Measurements from ENCODE around the gene TCHHL1.
A peak's percentile ranks its signal among the peaks of the same experiment; 100 is the strongest.

Gene TCHHL1

GRCh38 chr1:152067150-152067549 lies 21.7 kb downstream of the TCHHL1 start:
- Mint-ChIP-seq H3K4me3 (no peak overlapping the region), H3K27me3 (ENCODE audit: low read depth) (peaks cover 12% of the 10 kb centered on the region), H3K36me3 (ENCODE audit: low read depth) (no peaks in the 10 kb centered on the region), H3K4me1 (no peaks in the 10 kb centered on the region), H3K9me3 (no peaks in the 10 kb centered on the region), H3K27ac (no peak overlapping the region)
- no peak for TF ChIP-seq CTCF (IDR thresholded peaks at IDR 0.05; ENCODE audit: unreplicated experiment in 3 of 3)

GRCh38 chr1:152061952-152062351 lies 26.9 kb downstream of the TCHHL1 start:
- H3K4me1 Mint-ChIP-seq, result no peaks in the 10 kb centered on the region
- no peak overlapping the region for H3K27ac Mint-ChIP-seq
- peaks cover 9% of the 10 kb centered on the region for H3K27me3 Mint-ChIP-seq (ENCODE audit: low read depth)
- no peak for TF ChIP-seq CTCF (IDR thresholded peaks at IDR 0.05; ENCODE audit: unreplicated experiment in 3 of 3)
- no peaks in the 10 kb centered on the region for H3K9me3 Mint-ChIP-seq
- H3K36me3 Mint-ChIP-seq (ENCODE audit: low read depth), result no peaks in the 10 kb centered on the region
- H3K4me3 Mint-ChIP-seq, result no peak overlapping the region

- no peak overlapping the region for H3K4me3 Mint-ChIP-seq
- H3K9me3 Mint-ChIP-seq, result no peaks in the 10 kb centered on the region
- H3K27me3 Mint-ChIP-seq (ENCODE audit: low read depth), result peaks cover 54% of the 10 kb centered on the region
- TF ChIP-seq CTCF (IDR thresholded peaks at IDR 0.05; ENCODE audit: unreplicated experiment in 3 of 3), result no peak
- H3K27ac Mint-ChIP-seq, result no peak overlapping the region
- H3K36me3 Mint-ChIP-seq (ENCODE audit: low read depth), result no peaks in the 10 kb centered on the region
- H3K4me1 Mint-ChIP-seq, result peaks cover under 1% of the 10 kb centered on the region
Observed at GRCh38 chr1:152053375-152053774, 35.5 kb downstream of the TCHHL1 start.

GRCh38 chr1:152052606-152053005 lies 36.3 kb downstream of the TCHHL1 start:
- TF ChIP-seq CTCF (IDR thresholded peaks at IDR 0.05; ENCODE audit: unreplicated experiment in 3 of 3), result peak; percentile 86 to 89 (median 86)
- Mint-ChIP-seq H3K36me3 (ENCODE audit: low read depth) (no peaks in the 10 kb centered on the region), H3K27me3 (ENCODE audit: low read depth) (peaks cover 49% of the 10 kb centered on the region), H3K27ac (no peak overlapping the region), H3K4me3 (no peak overlapping the region), H3K4me1 (peaks cover 8% of the 10 kb centered on the region), H3K9me3 (no peaks in the 10 kb centered on the region)

GRCh38 chr1:152050886-152051675 lies 37.8 kb downstream of the TCHHL1 start:
- H3K36me3 Mint-ChIP-seq (ENCODE audit: low read depth), result no peaks in the 10 kb centered on the region
- peaks cover 40% of the 10 kb centered on the region for H3K27me3 Mint-ChIP-seq (ENCODE audit: low read depth)
- H3K27ac Mint-ChIP-seq, result peak overlapping the region in 2 of 3 experiments; percentile 26 to 81
- H3K4me3 Mint-ChIP-seq, result no peak overlapping the region
- H3K4me1 Mint-ChIP-seq, result peaks cover 10% of the 10 kb centered on the region
- no peaks in the 10 kb centered on the region for H3K9me3 Mint-ChIP-seq
- TF ChIP-seq CTCF (IDR thresholded peaks at IDR 0.05; ENCODE audit: unreplicated experiment in 3 of 3), result no peak

Measured in nephron (organoid).